ENCODE data around the gene PRKN. TPM values are rescaled to one million over a fixed set of nuclear protein-coding genes. Genes with fewer than 3 reads are reported as not detected.

PRKN gene
- total and polyA plus RNA-seq, 9 of the 15 experiments (the other 6 are each of a cell fraction or from before 2014, with no cell fraction given): 0.03 to 0.96 (median 0.15) TPM; not detected in 2

DNA sequence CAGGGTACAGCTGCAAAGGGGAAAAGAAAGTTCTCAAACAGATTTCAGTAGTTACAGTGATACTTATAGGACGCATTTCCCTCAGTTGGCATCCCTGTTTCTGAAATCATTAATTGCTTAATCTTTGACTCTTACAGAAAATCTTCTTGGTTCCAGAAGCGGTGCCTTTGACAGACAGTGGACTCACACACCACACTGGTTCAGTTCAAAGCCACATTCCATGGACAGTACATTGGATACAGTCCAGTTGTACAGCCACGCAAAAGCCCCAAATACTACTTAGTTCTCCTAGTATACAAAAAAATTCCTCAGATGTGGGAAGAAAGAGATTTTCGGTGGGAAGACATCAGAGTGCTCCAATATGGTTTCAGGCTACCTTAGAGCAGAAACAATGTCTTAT is 460.4 kb downstream of the PRKN start:
- WGBS (ENCODE audit: insufficient coverage, low coverage, missing lambda C conversion rate): 0% methylated on average over 4 of the region's 4 CpGs

DNA sequence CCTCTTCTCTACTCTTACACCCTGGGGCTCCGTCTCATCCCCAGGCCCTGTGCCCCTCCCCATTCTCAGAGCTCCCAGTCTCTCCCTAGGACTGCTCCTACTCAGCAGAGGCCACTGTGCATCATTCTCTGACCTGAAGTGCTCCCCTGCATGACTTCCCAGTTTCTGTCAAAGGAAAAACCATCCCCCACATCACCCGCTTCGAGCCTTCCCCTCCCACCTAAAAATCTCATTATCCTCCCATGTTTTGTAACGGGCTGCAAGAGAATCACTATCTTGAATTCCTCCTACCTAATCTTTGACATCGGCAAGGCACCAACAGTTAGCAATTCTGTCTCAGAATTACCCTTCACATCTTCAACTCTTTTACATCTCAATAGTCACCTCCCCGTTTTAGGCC is 463.0 kb downstream of the PRKN start:
- no peak for ATAC-seq
- intact Hi-C loops (cut with micrococcal nuclease) (no loop called here), in situ Hi-C loops (cut with MboI) (no loop called here)
- no peaks in the 10 kb centered on the region for H3K36me3 ChIP-seq (ENCODE audit: control insufficient read depth, insufficient read depth, low read length)
- no peak overlapping the region for H3K9ac ChIP-seq (ENCODE audit: insufficient read depth in 1 of 2, low read depth in 2 of 2, low read length in 2 of 2)
- no peak for FAIRE-seq
- no peak overlapping the region for H2AFZ ChIP-seq (ENCODE audit: low read depth, low read length)
- no peaks in the 10 kb centered on the region for H4K20me1 ChIP-seq (replicated peaks; ENCODE audit: control insufficient read depth, insufficient read depth, low read length)
- no peaks in the 10 kb centered on the region for H3K9me3 ChIP-seq (replicated peaks; ENCODE audit: control insufficient read depth, insufficient read depth, low read depth, low read length)
- H3K27me3 ChIP-seq (ENCODE audit: control insufficient read depth in 2 of 2, insufficient read depth in 2 of 2, low read length in 2 of 2): no peaks in the 10 kb centered on the region
- no peak overlapping the region for H3K4me3 ChIP-seq
- H3K4me1 ChIP-seq (replicated peaks in 1 of 2; ENCODE audit: control insufficient read depth in 2 of 2, insufficient read depth in 2 of 2, low read length in 2 of 2): no peaks in the 10 kb centered on the region
- no TSS peak for BruUV-seq (replicated peaks)
- TF ChIP-seq CBX5 (IDR thresholded peaks at IDR 0.05; ENCODE audit: borderline replicate concordance, low read depth) (no peak), NR4A1 (CRISPR knock-in tag; IDR thresholded peaks at IDR 0.05) (no peak), NR4A1 (tag; IDR thresholded peaks at IDR 0.05) (no peak), NR1H2 (CRISPR knock-in tag; IDR thresholded peaks at IDR 0.05) (no peak), CTBP1 (IDR thresholded peaks at IDR 0.05; ENCODE audit: borderline replicate concordance) (no peak), SRSF9 (IDR thresholded peaks at IDR 0.05; ENCODE audit: borderline replicate concordance, low read depth, low read length) (no peak), BRD9 (IDR thresholded peaks at IDR 0.05; ENCODE audit: low read depth, partially characterized antibody) (no peak), RBM14 (IDR thresholded peaks at IDR 0.05; ENCODE audit: borderline replicate concordance, insufficient read depth, low read depth, low read length) (no peak), ZFX (CRISPR knock-in tag; IDR thresholded peaks at IDR 0.05) (no peak)
- 0% methylated on average over 6 of the region's 6 CpGs for WGBS (ENCODE audit: insufficient coverage, low coverage, missing lambda C conversion rate)
- no peak overlapping the region for H3K27ac ChIP-seq (ENCODE audit: extremely low read depth, low read depth, low read length)
- ChIA-PET POLR2A (interaction anchor here (0.7 kb wide), 1 partner anchor 413 kb away, joined by 3 read pairs; no protein-coding TSS in a partner anchor), CTCF (ENCODE audit: low intra/inter-chr PET ratio) (no interaction called here)
- no peak overlapping the region for H3K4me2 ChIP-seq (ENCODE audit: insufficient read depth, low read length)
- H3K9me1 ChIP-seq (ENCODE audit: control insufficient read depth, insufficient read depth, low read length): no peaks in the 10 kb centered on the region
- no peaks in the 10 kb centered on the region for H3K79me2 ChIP-seq (ENCODE audit: control insufficient read depth, insufficient read depth, low read length)
- no peak for DNase-seq (ENCODE audit: extremely low read depth in 1 of 4, low spot score in 3 of 4)

More for the DNA sequence above, 460.4 kb downstream of the PRKN start:
- DNase-seq (ENCODE audit: extremely low read depth in 1 of 4, low spot score in 3 of 4): no peak
- Histone ChIP-seq H3K9ac (ENCODE audit: insufficient read depth in 1 of 2, low read depth in 2 of 2, low read length in 2 of 2) (no peak overlapping the region), H3K79me2 (ENCODE audit: control insufficient read depth, insufficient read depth, low read length) (no peaks in the 10 kb centered on the region), H3K9me3 (replicated peaks; ENCODE audit: control insufficient read depth, insufficient read depth, low read depth, low read length) (no peaks in the 10 kb centered on the region), H3K27ac (ENCODE audit: extremely low read depth, low read depth, low read length) (no peak overlapping the region), H3K9me1 (ENCODE audit: control insufficient read depth, insufficient read depth, low read length) (no peaks in the 10 kb centered on the region), H4K20me1 (replicated peaks; ENCODE audit: control insufficient read depth, insufficient read depth, low read length) (no peaks in the 10 kb centered on the region), H2AFZ (ENCODE audit: low read depth, low read length) (no peak overlapping the region), H3K4me3 (no peak overlapping the region), H3K4me2 (ENCODE audit: insufficient read depth, low read length) (no peak overlapping the region), H3K36me3 (ENCODE audit: control insufficient read depth, insufficient read depth, low read length) (no peaks in the 10 kb centered on the region), H3K4me1 (replicated peaks in 1 of 2; ENCODE audit: control insufficient read depth in 2 of 2, insufficient read depth in 2 of 2, low read length in 2 of 2) (no peaks in the 10 kb centered on the region), H3K27me3 (ENCODE audit: control insufficient read depth in 2 of 2, insufficient read depth in 2 of 2, low read length in 2 of 2) (no peaks in the 10 kb centered on the region)
- intact Hi-C loops (cut with micrococcal nuclease): no loop called here
- ChIA-PET POLR2A (no interaction called here), CTCF (ENCODE audit: low intra/inter-chr PET ratio) (no interaction called here)
- no peak for FAIRE-seq
- in situ Hi-C loops (cut with MboI): no loop called here
- no peak for ATAC-seq
- TF ChIP-seq ARHGAP35 (IDR thresholded peaks at IDR 0.05; ENCODE audit: partially characterized antibody): no peak
- no TSS peak for BruUV-seq (replicated peaks)
